Measurements from ENCODE around the gene NKAIN1. TPM values are rescaled to one million over a fixed set of nuclear protein-coding genes. Genes with fewer than 3 reads are reported as not detected.

Gene NKAIN1
- total RNA-seq, 1 experiment from 2014 or later = 1.1 TPM

DNA sequence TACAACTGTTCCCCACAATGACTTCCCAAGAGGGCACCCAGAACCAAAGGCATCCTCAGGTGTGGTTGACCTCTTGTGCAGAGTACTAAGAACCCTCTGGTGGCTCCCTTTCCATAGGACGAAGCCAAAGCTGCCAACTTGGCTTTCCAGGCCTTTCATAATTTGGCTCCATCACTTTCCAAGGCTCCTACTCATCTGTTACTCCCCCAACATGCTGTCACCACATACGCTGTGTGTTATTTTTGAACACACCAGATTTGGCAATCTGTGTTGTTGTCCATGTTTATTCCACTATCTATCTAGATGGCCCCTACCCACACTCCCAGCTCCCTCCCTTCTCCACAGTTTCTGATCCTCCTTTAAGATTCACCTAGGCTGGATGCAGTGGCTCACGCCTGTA, 10.2 kb upstream of the NKAIN1 start:
- DNase-seq (ENCODE audit: low read depth, low spot score) = no peak
- no peaks in the 10 kb centered on the region for H3K27me3 ChIP-seq (ENCODE audit: insufficient read depth, low read length)
- ChIA-PET CTCF (no interaction called here), POLR2A (no interaction called here), RAD21 (ENCODE audit: low non-redundant PET in 1 of 2, low total read pairs in 2 of 2, uncharacterized antibody in 2 of 2, unreplicated experiment in 2 of 2) (no interaction called here)
- intact Hi-C loops (cut with micrococcal nuclease) = no loop called here
- no peak overlapping the region for H3K4me2 ChIP-seq (ENCODE audit: low read length)
- no peak for TF ChIP-seq SIN3A (IDR thresholded peaks at IDR 0.05; ENCODE audit: low read depth)
- no peak for TF ChIP-seq EZH2phosphoT487 (IDR thresholded peaks at IDR 0.05; ENCODE audit: borderline replicate concordance)
- TF ChIP-seq SRF (IDR thresholded peaks at IDR 0.05; ENCODE audit: low read depth) = no peak
- TF ChIP-seq YY1 (IDR thresholded peaks at IDR 0.05; ENCODE audit: extremely low read depth, insufficient replicate concordance, low read depth, low read length) = no peak
- TF ChIP-seq SP1 (IDR thresholded peaks at IDR 0.05; ENCODE audit: low read depth) = no peak
- TF ChIP-seq TCF7L2 (IDR thresholded peaks at IDR 0.05; ENCODE audit: borderline replicate concordance, extremely low read depth, insufficient read depth, insufficient read length) = no peak
- H3K9me3 ChIP-seq (ENCODE audit: control insufficient read depth in 1 of 2, insufficient read depth in 1 of 2, low read depth in 1 of 2, low read length in 2 of 2) = no peaks in the 10 kb centered on the region
- H3K27ac ChIP-seq (ENCODE audit: low read depth, low read length) = no peak overlapping the region
- no peaks in the 10 kb centered on the region for H3K79me2 ChIP-seq (ENCODE audit: insufficient read depth, low read length)
- BruUV-seq (replicated peaks) = no TSS peak
- no peaks in the 10 kb centered on the region for H4K20me1 ChIP-seq (ENCODE audit: insufficient read depth)
- H3K9ac ChIP-seq (ENCODE audit: low read length) = no peak overlapping the region
- no peaks in the 10 kb centered on the region for H3K4me1 ChIP-seq (ENCODE audit: control insufficient read depth in 1 of 2, insufficient read depth in 2 of 2, low read length in 2 of 2)
- no peaks in the 10 kb centered on the region; a peak in 1 of 4 replicates for H3K36me3 ChIP-seq (ENCODE audit: control insufficient read depth in 1 of 2, insufficient read depth in 2 of 2, low read length in 2 of 2)
- H3K4me3 ChIP-seq (replicated peaks in 1 of 2; ENCODE audit: low read depth in 1 of 2, low read length in 2 of 2) = no peak overlapping the region
- H3K9me2 ChIP-seq (ENCODE audit: insufficient read depth) = no peaks in the 10 kb centered on the region
- ATAC-seq = no peak
- no peak overlapping the region for H2AFZ ChIP-seq (ENCODE audit: low read depth, low read length, poor library complexity, severe bottlenecking)

DNA sequence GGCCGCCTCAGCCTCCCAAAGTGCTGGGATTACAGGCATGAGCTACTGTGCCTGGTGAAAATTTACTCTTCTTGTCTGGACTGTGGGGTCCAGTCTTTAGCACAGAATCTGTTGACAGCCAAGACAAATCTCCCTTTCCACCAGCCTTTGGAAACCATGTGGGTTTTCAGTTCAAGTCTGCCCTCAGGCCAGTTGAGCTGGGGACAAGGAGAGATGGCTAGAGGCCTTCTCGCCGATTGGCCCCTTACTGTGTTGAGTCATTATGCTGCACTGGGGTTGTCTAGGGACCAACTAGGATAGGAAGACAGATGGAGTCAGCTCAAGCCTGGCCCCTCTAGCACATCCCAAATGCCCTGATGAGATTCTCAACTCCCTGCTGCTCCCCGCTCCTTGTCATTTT, 8.6 kb upstream of the NKAIN1 start:
- Histone ChIP-seq H3K4me3 (replicated peaks in 1 of 2; ENCODE audit: low read depth in 1 of 2, low read length in 2 of 2) (no peak overlapping the region), H3K9ac (ENCODE audit: low read length) (no peak overlapping the region), H4K20me1 (ENCODE audit: insufficient read depth) (no peaks in the 10 kb centered on the region), H3K4me2 (ENCODE audit: low read length) (no peak overlapping the region), H3K27ac (ENCODE audit: low read depth, low read length) (no peak overlapping the region), H2AFZ (ENCODE audit: low read depth, low read length, poor library complexity, severe bottlenecking) (no peak overlapping the region), H3K79me2 (ENCODE audit: insufficient read depth, low read length) (no peaks in the 10 kb centered on the region), H3K4me1 (ENCODE audit: control insufficient read depth in 1 of 2, insufficient read depth in 2 of 2, low read length in 2 of 2) (no peaks in the 10 kb centered on the region), H3K9me3 (ENCODE audit: control insufficient read depth in 1 of 2, insufficient read depth in 1 of 2, low read depth in 1 of 2, low read length in 2 of 2) (no peaks in the 10 kb centered on the region), H3K27me3 (ENCODE audit: insufficient read depth, low read length) (no peaks in the 10 kb centered on the region), H3K9me2 (ENCODE audit: insufficient read depth) (no peaks in the 10 kb centered on the region), H3K36me3 (ENCODE audit: control insufficient read depth in 1 of 2, insufficient read depth in 2 of 2, low read length in 2 of 2) (no peaks in the 10 kb centered on the region; a peak in 1 of 4 replicates)
- ATAC-seq (no peak), DNase-seq (ENCODE audit: low read depth, low spot score) (no peak)
- RAD21 ChIA-PET (ENCODE audit: low non-redundant PET in 1 of 2, low total read pairs in 2 of 2, uncharacterized antibody in 2 of 2, unreplicated experiment in 2 of 2) = no interaction called here
- no TSS peak for BruUV-seq (replicated peaks)
- intact Hi-C loops (cut with micrococcal nuclease) = no loop called here
- CTCF ChIA-PET = no interaction called here
- TF ChIP-seq SIN3A (IDR thresholded peaks at IDR 0.05; ENCODE audit: low read depth) (no peak), SP1 (IDR thresholded peaks at IDR 0.05; ENCODE audit: low read depth) (no peak), ZFX (IDR thresholded peaks at IDR 0.05) (no peak), EZH2phosphoT487 (IDR thresholded peaks at IDR 0.05; ENCODE audit: borderline replicate concordance) (no peak), RAD21 (IDR thresholded peaks at IDR 0.05; ENCODE audit: low read depth) (no peak), CEBPB (IDR thresholded peaks at IDR 0.05; ENCODE audit: low read depth) (no peak), CBX3 (IDR thresholded peaks at IDR 0.05; ENCODE audit: low read depth) (no peak), ELF1 (IDR thresholded peaks at IDR 0.05; ENCODE audit: borderline replicate concordance, low read depth) (no peak), YY1 (IDR thresholded peaks at IDR 0.05; ENCODE audit: extremely low read depth, insufficient replicate concordance, low read depth, low read length) (no peak)
- TF ChIP-seq, protein P1, sequence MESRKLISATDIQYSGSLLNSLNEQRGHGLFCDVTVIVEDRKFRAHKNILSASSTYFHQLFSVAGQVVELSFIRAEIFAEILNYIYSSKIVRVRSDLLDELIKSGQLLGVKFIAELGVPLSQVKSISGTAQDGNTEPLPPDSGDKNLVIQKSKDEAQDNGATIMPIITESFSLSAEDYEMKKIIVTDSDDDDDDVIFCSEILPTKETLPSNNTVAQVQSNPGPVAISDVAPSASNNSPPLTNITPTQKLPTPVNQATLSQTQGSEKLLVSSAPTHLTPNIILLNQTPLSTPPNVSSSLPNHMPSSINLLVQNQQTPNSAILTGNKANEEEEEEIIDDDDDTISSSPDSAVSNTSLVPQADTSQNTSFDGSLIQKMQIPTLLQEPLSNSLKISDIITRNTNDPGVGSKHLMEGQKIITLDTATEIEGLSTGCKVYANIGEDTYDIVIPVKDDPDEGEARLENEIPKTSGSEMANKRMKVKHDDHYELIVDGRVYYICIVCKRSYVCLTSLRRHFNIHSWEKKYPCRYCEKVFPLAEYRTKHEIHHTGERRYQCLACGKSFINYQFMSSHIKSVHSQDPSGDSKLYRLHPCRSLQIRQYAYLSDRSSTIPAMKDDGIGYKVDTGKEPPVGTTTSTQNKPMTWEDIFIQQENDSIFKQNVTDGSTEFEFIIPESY (IDR thresholded peaks at IDR 0.05; ENCODE audit: extremely low read depth, insufficient replicate concordance, low read length) = no peak
- POLR2A ChIA-PET = no interaction called here
